Ectodermal cell (in vitro differentiated cells): ENCODE measurements around the gene TXNDC8.
"Not testable (repeated sequence)": the region's sequence is repeated elsewhere in the genome, so short reads cannot be mapped to it uniquely, and the experiment has no call there.

Source experiments
- H3K27ac ChIP-seq: 2 replicates; pipeline ENCODE4 v1.7.0; 2013; ENCODE audit warnings: mild to moderate bottlenecking, low read depth, low read length; ENCODE audit not compliant: insufficient read depth, poor library complexity, severe bottlenecking
- H3K27me3 ChIP-seq: 2 replicates; pipeline ENCODE4 v1.7.0; 2013; ENCODE audit warnings: mild to moderate bottlenecking, low read length; ENCODE audit not compliant: insufficient read depth, control insufficient read depth, poor library complexity, severe bottlenecking
- H3K36me3 ChIP-seq: one replicate; pipeline ENCODE4 v1.7.0; 2013; ENCODE audit warnings: low read length; ENCODE audit not compliant: control insufficient read depth, insufficient read depth
- H3K4me1 ChIP-seq: one replicate; pipeline ENCODE4 v1.7.0; 2013; ENCODE audit warnings: low read length; ENCODE audit not compliant: control insufficient read depth, insufficient read depth
- H3K4me3 ChIP-seq: 2 replicates; pipeline ENCODE4 v1.7.0; 2013; ENCODE audit warnings: low read depth, low read length, control low read depth; ENCODE audit not compliant: insufficient read depth
- H3K9me3 ChIP-seq: 2 replicates; pipeline ENCODE4 v1.7.0; 2013; ENCODE audit warnings: mild to moderate bottlenecking, low read length, moderate library complexity; ENCODE audit not compliant: control insufficient read depth
- WGBS, 2 experiments: methylation state at CpG; one replicate each; pipeline ENCODE4 v1.1.7; 2013; ENCODE audit warnings: missing lambda C conversion rate in 2 of 2; 5-methylcytosine and 5-hydroxymethylcytosine counted together

The TXNDC8 gene

GRCh38 chr9:110329639-110330230, 7.9 kb downstream of the TXNDC8 start:
- 91 to 95% methylated on average over 5 of the region's 5 CpGs for WGBS, 2 experiments
- Histone ChIP-seq H3K27me3 (no peaks in the 10 kb centered on the region), H3K27ac (no peak overlapping the region), H3K36me3 (no peaks in the 10 kb centered on the region), H3K9me3 (no peaks in the 10 kb centered on the region), H3K4me1 (no peaks in the 10 kb centered on the region), H3K4me3 (no peak overlapping the region)

GRCh38 chr9:110328763-110329162, 8.9 kb downstream of the TXNDC8 start:
- no peak overlapping the region for H3K27ac ChIP-seq
- 93 to 100% methylated on average over 1 of the region's 1 CpG for WGBS, 2 experiments
- H3K4me3 ChIP-seq, result no peak overlapping the region
- no peaks in the 10 kb centered on the region for H3K36me3 ChIP-seq
- H3K4me1 ChIP-seq, result no peaks in the 10 kb centered on the region
- H3K27me3 ChIP-seq, result no peaks in the 10 kb centered on the region
- no peaks in the 10 kb centered on the region for H3K9me3 ChIP-seq

GRCh38 chr9:110327716-110328115, 9.9 kb downstream of the TXNDC8 start:
- Histone ChIP-seq H3K4me1 (no peaks in the 10 kb centered on the region), H3K27ac (no peak overlapping the region), H3K36me3 (no peaks in the 10 kb centered on the region), H3K9me3 (no peaks in the 10 kb centered on the region), H3K4me3 (no peak overlapping the region), H3K27me3 (no peaks in the 10 kb centered on the region)
- WGBS, 2 experiments, result 100% methylated on average over 1 of the region's 1 CpG; no CpG with 5 or more reads in 1 of the 2 experiments

- H3K36me3 ChIP-seq, result no peaks in the 10 kb centered on the region
- no peaks in the 10 kb centered on the region for H3K27me3 ChIP-seq
- H3K27ac ChIP-seq, result no peak overlapping the region
- no peaks in the 10 kb centered on the region for H3K4me1 ChIP-seq
- H3K4me3 ChIP-seq, result no peak overlapping the region
- no peaks in the 10 kb centered on the region for H3K9me3 ChIP-seq
Measured at GRCh38 chr9:110323818-110324217, 13.8 kb downstream of the TXNDC8 start.

- Histone ChIP-seq H3K36me3 (no peaks in the 10 kb centered on the region), H3K4me1 (no peaks in the 10 kb centered on the region), H3K27ac (no peak overlapping the region), H3K9me3 (no peaks in the 10 kb centered on the region), H3K27me3 (no peaks in the 10 kb centered on the region), H3K4me3 (no peak overlapping the region)
- 87 to 98% methylated on average over 3 of the region's 3 CpGs for WGBS, 2 experiments
Measured at GRCh38 chr9:110320651-110321445, 16.8 kb downstream of the TXNDC8 start.

GRCh38 chr9:110319781-110320492, 17.7 kb downstream of the TXNDC8 start:
- no peaks in the 10 kb centered on the region for H3K27me3 ChIP-seq

GRCh38 chr9:110317911-110318310, 19.8 kb downstream of the TXNDC8 start:
- Histone ChIP-seq H3K9me3 (no peaks in the 10 kb centered on the region), H3K36me3 (no peaks in the 10 kb centered on the region), H3K27me3 (no peaks in the 10 kb centered on the region), H3K4me1 (no peaks in the 10 kb centered on the region), H3K27ac (no peak overlapping the region), H3K4me3 (no peak overlapping the region)
- WGBS, 2 experiments, result 97 to 98% methylated on average over 4 of the region's 4 CpGs

More at GRCh38 chr9:110319781-110320492, 17.7 kb downstream of the TXNDC8 start:
- 90 to 96% methylated on average over 3 to 4 of the region's 4 CpGs for WGBS, 2 experiments
- no peaks in the 10 kb centered on the region for H3K36me3 ChIP-seq
- no peaks in the 10 kb centered on the region for H3K9me3 ChIP-seq
- H3K4me1 ChIP-seq, result no peaks in the 10 kb centered on the region
- no peak overlapping the region for H3K27ac ChIP-seq
- H3K4me3 ChIP-seq, result no peak overlapping the region

- no peaks in the 10 kb centered on the region for H3K9me3 ChIP-seq
- no peaks in the 10 kb centered on the region for H3K4me1 ChIP-seq
- H3K27ac ChIP-seq, result no peak overlapping the region
- no peaks in the 10 kb centered on the region for H3K36me3 ChIP-seq
- no peaks in the 10 kb centered on the region for H3K27me3 ChIP-seq
- whole genome bisulfite sequencing, 2 experiments, result 68 to 70% methylated on average over 6 of the region's 6 CpGs
- H3K4me3 ChIP-seq, result no peak overlapping the region
Measured at GRCh38 chr9:110316261-110317075, 21.2 kb downstream of the TXNDC8 start.

GRCh38 chr9:110311978-110312377, 25.7 kb downstream of the TXNDC8 start:
- not testable (repeated sequence) for H3K4me3 ChIP-seq, H3K27ac ChIP-seq, H3K4me1 ChIP-seq, H3K36me3 ChIP-seq, H3K9me3 ChIP-seq, H3K27me3 ChIP-seq
- WGBS, 2 experiments, result 94 to 100% methylated on average over 2 of the region's 2 CpGs
